ENCODE data around the gene TNXB.
A peak's percentile ranks its signal among the peaks of the same experiment; 100 is the strongest.
"Not testable (repeated sequence)": the region's sequence is repeated elsewhere in the genome, so short reads cannot be mapped to it uniquely, and the experiment has no call there.

Gene TNXB

GRCh38 chr6:32064706-32065105 is 44.4 kb downstream of the TNXB start:
- no peak for DNase-seq (ENCODE audit: low read depth in 2 of 2)

GRCh38 chr6:32060966-32061655 is 48.0 kb downstream of the TNXB start:
- DNase-seq (ENCODE audit: low read depth in 2 of 2) = no peak

- no peak for DNase-seq (ENCODE audit: low read depth in 2 of 2)
Measured at GRCh38 chr6:32058511-32058963, 50.6 kb downstream of the TNXB start.

GRCh38 chr6:32057966-32058365 is 51.2 kb downstream of the TNXB start:
- DNase-seq (ENCODE audit: low read depth in 2 of 2) = no peak

GRCh38 chr6:32056254-32056653 is 52.9 kb downstream of the TNXB start:
- no peak for DNase-seq (ENCODE audit: low read depth in 2 of 2)

GRCh38 chr6:32055756-32056155 is 53.4 kb downstream of the TNXB start:
- not testable (repeated sequence) for DNase-seq (ENCODE audit: low read depth in 2 of 2)

- not testable (repeated sequence) for DNase-seq (ENCODE audit: low read depth in 2 of 2)
Measured at GRCh38 chr6:32053314-32053713, 55.8 kb downstream of the TNXB start.

- DNase-seq (ENCODE audit: low read depth in 2 of 2) = not testable (repeated sequence)
Measured at GRCh38 chr6:32052626-32053025, 56.5 kb downstream of the TNXB start.

GRCh38 chr6:32050562-32050961 is 58.6 kb downstream of the TNXB start:
- no peak for DNase-seq (ENCODE audit: low read depth in 2 of 2)

GRCh38 chr6:32049736-32050135 is 59.4 kb downstream of the TNXB start:
- DNase-seq (ENCODE audit: low read depth in 2 of 2) = not testable (repeated sequence)

GRCh38 chr6:32049149-32049548 is 60.0 kb downstream of the TNXB start:
- DNase-seq (ENCODE audit: low read depth in 2 of 2) = not testable (repeated sequence)

- peak; percentile 30 to 34 for DNase-seq (ENCODE audit: low read depth in 2 of 2)
Measured at GRCh38 chr6:32047855-32048766, 61.0 kb downstream of the TNXB start.

GRCh38 chr6:32047539-32047854 is 61.6 kb downstream of the TNXB start:
- no peak for DNase-seq (ENCODE audit: low read depth in 2 of 2)

- no peak for DNase-seq (ENCODE audit: low read depth in 2 of 2)
Measured at GRCh38 chr6:32047084-32047478, 62.1 kb downstream of the TNXB start.

- DNase-seq (ENCODE audit: low read depth in 2 of 2) = no peak
Measured at GRCh38 chr6:32046450-32047083, 62.6 kb downstream of the TNXB start.

GRCh38 chr6:32045811-32046449 is 63.2 kb downstream of the TNXB start:
- no peak for DNase-seq (ENCODE audit: low read depth in 2 of 2)

- DNase-seq (ENCODE audit: low read depth in 2 of 2) = not testable (repeated sequence)
Measured at GRCh38 chr6:32044916-32045315, 64.2 kb downstream of the TNXB start.

- DNase-seq (ENCODE audit: low read depth in 2 of 2) = not testable (repeated sequence)
Measured at GRCh38 chr6:32043589-32044380, 65.4 kb downstream of the TNXB start.

- DNase-seq (ENCODE audit: low read depth in 2 of 2) = not testable (repeated sequence)
Measured at GRCh38 chr6:32042276-32042675, 66.9 kb downstream of the TNXB start.

- not testable (repeated sequence) for DNase-seq (ENCODE audit: low read depth in 2 of 2)
Measured at GRCh38 chr6:32041385-32041784, 67.8 kb downstream of the TNXB start.

GRCh38 chr6:32041050-32041321 is 68.2 kb downstream of the TNXB start:
- not testable (repeated sequence) for DNase-seq (ENCODE audit: low read depth in 2 of 2)

Measured in stimulated activated CD8-positive, alpha-beta memory T cell treated with anti-CD3 and anti-CD28 coated beads, Interleukin-15, amount 100 ng/mL, for 4 hours (primary cell).